ENCODE results near the gene INPP5A.

Gene INPP5A

DNA sequence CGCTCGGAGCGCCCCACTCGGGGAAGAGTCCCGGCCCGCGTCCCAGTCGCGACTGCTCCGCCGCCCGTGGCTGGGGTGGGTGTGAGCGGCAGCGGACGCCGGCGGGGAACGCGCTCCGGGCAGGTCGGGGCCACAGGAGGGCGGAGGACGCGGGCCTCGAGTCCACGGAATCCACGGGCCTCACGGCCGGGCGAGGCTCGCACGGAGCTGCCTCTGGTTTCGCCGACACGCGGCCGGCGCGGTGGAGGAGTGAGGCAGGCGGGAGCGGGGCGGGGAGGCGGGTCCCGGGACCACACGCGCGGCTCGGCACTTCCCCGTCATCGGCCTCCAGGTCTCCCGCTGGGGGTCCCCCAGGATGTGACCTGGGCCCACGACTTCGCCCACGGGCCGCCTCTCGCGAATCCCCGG lies 248.9 kb downstream of the INPP5A start:
- Histone ChIP-seq H3K23ac (ENCODE audit: low read depth, low read length, poor library complexity) (no peak overlapping the region), H4K8ac (ENCODE audit: low read depth, low read length) (no peak overlapping the region), H3K4me3 (ENCODE audit: low read length in 2 of 2) (peak overlapping the region in 1 of 2 donors; percentile 36), H2BK5ac (ENCODE audit: low read length) (no peak overlapping the region), H3K4ac (ENCODE audit: low read length) (no peak overlapping the region), H3K9me3 (replicated peaks in 1 of 2; ENCODE audit: control insufficient read depth in 2 of 2, insufficient read depth in 1 of 2, low read depth in 1 of 2, low read length in 2 of 2) (peaks cover 0 to 16% of the 10 kb centered on the region in 2 donors), H2AK5ac (ENCODE audit: low read depth, low read length) (no peak overlapping the region), H3K9ac (ENCODE audit: low read depth, low read length, poor library complexity) (no peak overlapping the region), H3K36me3 (replicated peaks in 1 of 2; ENCODE audit: control insufficient read depth in 2 of 2, insufficient read depth in 2 of 2, low read length in 2 of 2) (peaks cover 0 to 18% of the 10 kb centered on the region in 2 donors), H3K27ac (replicated peaks; ENCODE audit: low read length) (no peak overlapping the region), H2BK12ac (ENCODE audit: low read length) (no peak overlapping the region), H3K79me1 (ENCODE audit: low read depth, low read length) (no peaks in the 10 kb centered on the region), H3K18ac (ENCODE audit: low read length) (peak overlapping the region; percentile 87), H3K4me1 (ENCODE audit: control insufficient read depth in 2 of 2, insufficient read depth in 1 of 2, low read depth in 1 of 2, low read length in 2 of 2) (peaks cover 0 to 22% of the 10 kb centered on the region in 2 donors), H2BK15ac (ENCODE audit: low read length) (no peak overlapping the region), H4K91ac (ENCODE audit: low read depth, low read length, poor library complexity) (no peak overlapping the region), H2AFZ (ENCODE audit: low read length) (peak overlapping the region; percentile 82), H3K14ac (ENCODE audit: low read length) (no peak overlapping the region), H3K27me3 (ENCODE audit: control insufficient read depth in 3 of 3, insufficient read depth in 3 of 3, low read depth in 1 of 3, low read length in 3 of 3) (peaks cover 48 to 89% (median 69%) of the 10 kb centered on the region in 3 experiments), H2BK120ac (ENCODE audit: low read depth, low read length) (no peak overlapping the region), H3K4me2 (ENCODE audit: insufficient read depth, low read length, poor library complexity, severe bottlenecking) (peak overlapping the region; percentile 18)
- no peak for DNase-seq (ENCODE audit: low spot score)
- WGBS, 2 donors (ENCODE audit: extremely low coverage in 2 of 2, insufficient read length in 2 of 2, insufficient replicate concordance in 1 of 2), result no CpG with 5 or more reads among the region's 58 CpGs

DNA sequence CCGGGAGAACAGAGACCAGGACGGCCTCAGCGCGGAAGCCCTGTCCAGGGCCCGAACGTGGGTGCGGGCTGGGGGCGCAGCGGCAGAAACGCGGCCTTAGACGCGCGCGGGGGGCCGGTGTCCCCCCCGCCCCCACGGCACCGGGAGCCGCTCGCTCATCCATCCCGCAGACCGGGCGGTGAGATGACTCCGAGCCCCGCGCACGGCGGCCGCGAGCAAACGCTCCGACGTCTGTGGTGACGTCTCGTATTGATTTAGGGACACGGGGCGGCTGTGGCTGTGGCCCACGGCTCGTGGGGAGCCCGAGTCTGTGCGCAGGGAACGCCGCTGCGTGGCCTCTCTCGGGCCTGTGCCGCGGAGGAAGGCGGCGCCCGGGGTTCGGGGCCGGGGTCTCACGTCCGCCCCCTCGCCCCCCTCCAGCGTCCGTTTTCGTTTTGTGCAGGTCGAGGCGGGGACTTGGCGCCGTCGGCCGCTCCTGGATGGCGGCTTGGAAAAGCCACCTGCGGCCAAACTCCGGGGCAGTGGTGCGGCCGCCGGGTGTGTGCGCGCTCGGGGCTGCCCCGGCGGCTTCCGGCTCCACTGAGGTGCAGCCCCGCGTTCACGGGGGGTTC lies 249.4 kb downstream of the INPP5A start:
- WGBS, 2 donors (ENCODE audit: extremely low coverage in 2 of 2, insufficient read length in 2 of 2, insufficient replicate concordance in 1 of 2), result no CpG with 5 or more reads among the region's 80 CpGs
- Histone ChIP-seq H3K18ac (ENCODE audit: low read length) (peak overlapping the region; percentile 64), H3K4me3 (ENCODE audit: low read length in 2 of 2) (peak overlapping the region in 1 of 2 donors; percentile 36), H2BK5ac (ENCODE audit: low read length) (no peak overlapping the region), H3K9ac (ENCODE audit: low read depth, low read length, poor library complexity) (no peak overlapping the region), H2BK12ac (ENCODE audit: low read length) (no peak overlapping the region), H2AFZ (ENCODE audit: low read length) (peak overlapping the region; percentile 82), H3K27me3 (ENCODE audit: control insufficient read depth in 3 of 3, insufficient read depth in 3 of 3, low read depth in 1 of 3, low read length in 3 of 3) (peaks cover 48 to 86% (median 69%) of the 10 kb centered on the region in 3 experiments), H2BK120ac (ENCODE audit: low read depth, low read length) (no peak overlapping the region), H3K4ac (ENCODE audit: low read length) (no peak overlapping the region), H3K4me2 (ENCODE audit: insufficient read depth, low read length, poor library complexity, severe bottlenecking) (peak overlapping the region; percentile 54), H3K79me1 (ENCODE audit: low read depth, low read length) (no peaks in the 10 kb centered on the region), H3K9me3 (replicated peaks in 1 of 2; ENCODE audit: control insufficient read depth in 2 of 2, insufficient read depth in 1 of 2, low read depth in 1 of 2, low read length in 2 of 2) (peaks cover 0 to 16% of the 10 kb centered on the region in 2 donors), H4K8ac (ENCODE audit: low read depth, low read length) (no peak overlapping the region), H3K4me1 (ENCODE audit: control insufficient read depth in 2 of 2, insufficient read depth in 1 of 2, low read depth in 1 of 2, low read length in 2 of 2) (peaks cover 0 to 22% of the 10 kb centered on the region in 2 donors), H3K23ac (ENCODE audit: low read depth, low read length, poor library complexity) (peak overlapping the region; percentile 55), H4K91ac (ENCODE audit: low read depth, low read length, poor library complexity) (no peak overlapping the region), H3K36me3 (replicated peaks in 1 of 2; ENCODE audit: control insufficient read depth in 2 of 2, insufficient read depth in 2 of 2, low read length in 2 of 2) (peaks cover 0 to 13% of the 10 kb centered on the region in 2 donors), H2BK15ac (ENCODE audit: low read length) (no peak overlapping the region), H3K27ac (replicated peaks; ENCODE audit: low read length) (no peak overlapping the region), H2AK5ac (ENCODE audit: low read depth, low read length) (no peak overlapping the region), H3K14ac (ENCODE audit: low read length) (no peak overlapping the region)
- DNase-seq (ENCODE audit: low spot score), result no peak

DNA sequence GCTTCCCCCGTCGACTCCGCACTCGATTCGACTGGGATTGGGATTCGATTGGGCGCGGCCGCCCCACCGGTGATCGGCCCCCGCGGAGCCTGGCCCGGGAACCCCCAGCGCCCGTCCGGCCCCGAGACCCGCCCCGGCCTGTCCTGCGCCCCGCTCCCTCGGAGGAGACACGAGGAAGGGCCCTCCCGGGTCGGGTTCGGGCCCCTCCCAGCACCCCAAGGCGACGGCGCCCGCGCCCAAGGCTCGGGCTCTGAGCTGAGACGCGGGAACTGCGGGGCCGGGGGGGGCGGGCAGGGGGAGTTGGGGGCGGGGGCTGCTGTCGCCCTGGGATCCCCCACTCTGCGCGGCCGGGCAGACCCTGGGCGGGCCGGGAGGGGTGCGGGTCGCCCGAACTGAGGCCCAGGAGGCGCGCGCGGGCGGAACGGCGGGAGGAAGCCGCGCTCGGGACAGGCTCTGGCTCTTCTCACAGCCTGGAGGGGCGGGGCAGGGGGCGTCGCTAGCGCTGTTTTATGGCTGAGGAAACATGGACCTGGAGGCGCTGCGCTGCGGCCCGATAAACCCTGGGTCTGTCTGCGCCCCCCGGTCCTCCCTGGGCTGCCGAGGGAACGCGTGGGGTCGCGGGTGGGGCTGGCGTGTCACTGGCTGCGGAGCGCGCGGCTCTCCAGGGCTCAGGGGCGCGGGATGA lies 250.1 kb downstream of the INPP5A start:
- H3K4me3 ChIP-seq (ENCODE audit: low read length in 2 of 2), result peak overlapping the region in 1 of 2 donors; percentile 44
- peak overlapping the region; percentile 54 for H3K4me2 ChIP-seq (ENCODE audit: insufficient read depth, low read length, poor library complexity, severe bottlenecking)
- H3K4ac ChIP-seq (ENCODE audit: low read length), result no peak overlapping the region
- peaks cover 0 to 22% of the 10 kb centered on the region in 2 donors for H3K4me1 ChIP-seq (ENCODE audit: control insufficient read depth in 2 of 2, insufficient read depth in 1 of 2, low read depth in 1 of 2, low read length in 2 of 2)
- H4K91ac ChIP-seq (ENCODE audit: low read depth, low read length, poor library complexity), result no peak overlapping the region
- H2BK12ac ChIP-seq (ENCODE audit: low read length), result no peak overlapping the region
- no CpG with 5 or more reads among the region's 80 CpGs for WGBS, 2 donors (ENCODE audit: extremely low coverage in 2 of 2, insufficient read length in 2 of 2, insufficient replicate concordance in 1 of 2)
- peaks cover 0 to 15% of the 10 kb centered on the region in 2 donors for H3K9me3 ChIP-seq (replicated peaks in 1 of 2; ENCODE audit: control insufficient read depth in 2 of 2, insufficient read depth in 1 of 2, low read depth in 1 of 2, low read length in 2 of 2)
- H3K27me3 ChIP-seq (ENCODE audit: control insufficient read depth in 3 of 3, insufficient read depth in 3 of 3, low read depth in 1 of 3, low read length in 3 of 3), result peaks cover 48 to 80% (median 69%) of the 10 kb centered on the region in 3 experiments
- peak overlapping the region; percentile 85 for H3K18ac ChIP-seq (ENCODE audit: low read length)
- no peak overlapping the region for H3K27ac ChIP-seq (replicated peaks; ENCODE audit: low read length)
- peak; percentile 32 for DNase-seq (ENCODE audit: low spot score)
- no peak overlapping the region for H3K23ac ChIP-seq (ENCODE audit: low read depth, low read length, poor library complexity)
- no peak overlapping the region for H2BK120ac ChIP-seq (ENCODE audit: low read depth, low read length)
- H4K8ac ChIP-seq (ENCODE audit: low read depth, low read length), result no peak overlapping the region
- peaks cover 0 to 8% of the 10 kb centered on the region in 2 donors for H3K36me3 ChIP-seq (replicated peaks in 1 of 2; ENCODE audit: control insufficient read depth in 2 of 2, insufficient read depth in 2 of 2, low read length in 2 of 2)
- no peak overlapping the region for H2BK5ac ChIP-seq (ENCODE audit: low read length)
- H2AK5ac ChIP-seq (ENCODE audit: low read depth, low read length), result no peak overlapping the region
- no peaks in the 10 kb centered on the region for H3K79me1 ChIP-seq (ENCODE audit: low read depth, low read length)
- peak overlapping the region; percentile 90 for H2AFZ ChIP-seq (ENCODE audit: low read length)
- peak overlapping the region; percentile 94 for H3K14ac ChIP-seq (ENCODE audit: low read length)
- H2BK15ac ChIP-seq (ENCODE audit: low read length), result peak overlapping the region; percentile 26
- no peak overlapping the region for H3K9ac ChIP-seq (ENCODE audit: low read depth, low read length, poor library complexity)

GRCh38 chr10:132788180-132788830 lies 250.7 kb downstream of the INPP5A start:
- Histone ChIP-seq H2BK120ac (ENCODE audit: low read depth, low read length) (no peak overlapping the region), H4K8ac (ENCODE audit: low read depth, low read length) (no peak overlapping the region), H3K18ac (ENCODE audit: low read length) (peak overlapping the region; percentile 85), H3K4ac (ENCODE audit: low read length) (no peak overlapping the region), H3K27me3 (ENCODE audit: control insufficient read depth in 3 of 3, insufficient read depth in 3 of 3, low read depth in 1 of 3, low read length in 3 of 3) (peaks cover 46 to 75% (median 69%) of the 10 kb centered on the region in 3 experiments), H3K9me3 (replicated peaks in 1 of 2; ENCODE audit: control insufficient read depth in 2 of 2, insufficient read depth in 1 of 2, low read depth in 1 of 2, low read length in 2 of 2) (peaks cover 0 to 9% of the 10 kb centered on the region in 2 donors), H2BK5ac (ENCODE audit: low read length) (no peak overlapping the region), H2AFZ (ENCODE audit: low read length) (peak overlapping the region; percentile 90), H3K4me3 (ENCODE audit: low read length in 2 of 2) (peak overlapping the region in 1 of 2 donors; percentile 44), H3K14ac (ENCODE audit: low read length) (peak overlapping the region; percentile 94), H3K23ac (ENCODE audit: low read depth, low read length, poor library complexity) (no peak overlapping the region), H4K91ac (ENCODE audit: low read depth, low read length, poor library complexity) (no peak overlapping the region), H3K4me1 (ENCODE audit: control insufficient read depth in 2 of 2, insufficient read depth in 1 of 2, low read depth in 1 of 2, low read length in 2 of 2) (peaks cover 0 to 22% of the 10 kb centered on the region in 2 donors), H3K36me3 (replicated peaks in 1 of 2; ENCODE audit: control insufficient read depth in 2 of 2, insufficient read depth in 2 of 2, low read length in 2 of 2) (peaks cover 0 to 1% of the 10 kb centered on the region in 2 donors), H2AK5ac (ENCODE audit: low read depth, low read length) (no peak overlapping the region), H3K27ac (replicated peaks; ENCODE audit: low read length) (no peak overlapping the region), H2BK12ac (ENCODE audit: low read length) (no peak overlapping the region), H3K79me1 (ENCODE audit: low read depth, low read length) (no peaks in the 10 kb centered on the region), H3K4me2 (ENCODE audit: insufficient read depth, low read length, poor library complexity, severe bottlenecking) (peak overlapping the region; percentile 54), H2BK15ac (ENCODE audit: low read length) (peak overlapping the region; percentile 26), H3K9ac (ENCODE audit: low read depth, low read length, poor library complexity) (no peak overlapping the region)
- no CpG with 5 or more reads among the region's 79 CpGs for WGBS, 2 donors (ENCODE audit: extremely low coverage in 2 of 2, insufficient read length in 2 of 2, insufficient replicate concordance in 1 of 2)
- no peak for DNase-seq (ENCODE audit: low spot score)

Data from neuronal stem cell (in vitro differentiated cells).